ENCODE data around the gene SLC29A3.

GRCh38 chr10:71395621-71396020, 76.6 kb downstream of the SLC29A3 start:
- TF ChIP-seq CTCF (optimal IDR thresholded peaks at IDR 0.05 in 1 of 3, IDR thresholded peaks at IDR 0.05 in 1 of 3, conservative IDR thresholded peaks at IDR 0.05 in 1 of 3; ENCODE audit: extremely low read depth in 1 of 3, insufficient read depth in 2 of 3, low read length in 3 of 3) (no peak), EZH2 (IDR thresholded peaks at IDR 0.05; ENCODE audit: low read length) (no peak)
